ENCODE data around the gene HNRNPR.

The HNRNPR gene

GRCh38 chr1:23366146-23366545, 22.1 kb upstream of the HNRNPR start:
- H3K9ac ChIP-seq: no peak overlapping the region
- no peak overlapping the region for H3K4me2 ChIP-seq
- no peak overlapping the region for H3K27ac ChIP-seq
- TF ChIP-seq CTCF (conservative IDR thresholded peaks at IDR 0.05; ENCODE audit: low read depth, low read length): no peak
- peaks cover 15% of the 10 kb centered on the region for H3K4me1 ChIP-seq (ENCODE audit: low read depth, poor library complexity, severe bottlenecking)
- no peak overlapping the region for H2AFZ ChIP-seq (ENCODE audit: low read depth)
- H3K36me3 ChIP-seq (ENCODE audit: insufficient read depth): no peaks in the 10 kb centered on the region; the same call in 1 of the 2 replicates
- H3K4me3 ChIP-seq (IDR thresholded peaks at IDR 0.05; ENCODE audit: insufficient read depth, low read depth, low read length): no peak overlapping the region
- H3K27me3 ChIP-seq (ENCODE audit: insufficient read depth, low read depth): no peaks in the 10 kb centered on the region
- no peaks in the 10 kb centered on the region for H4K20me1 ChIP-seq (ENCODE audit: insufficient read depth)
- no peaks in the 10 kb centered on the region for H3K79me2 ChIP-seq (ENCODE audit: insufficient read depth, low read depth)

- no peak for TF ChIP-seq CTCF (conservative IDR thresholded peaks at IDR 0.05; ENCODE audit: low read depth, low read length)
- H3K36me3 ChIP-seq (ENCODE audit: insufficient read depth): no peaks in the 10 kb centered on the region; the same call in 1 of the 2 replicates
- no peak overlapping the region for H3K4me2 ChIP-seq
- H3K79me2 ChIP-seq (ENCODE audit: insufficient read depth, low read depth): no peaks in the 10 kb centered on the region
- no peaks in the 10 kb centered on the region for H4K20me1 ChIP-seq (ENCODE audit: insufficient read depth)
- no peak overlapping the region for H3K4me3 ChIP-seq (IDR thresholded peaks at IDR 0.05; ENCODE audit: insufficient read depth, low read depth, low read length)
- no peak overlapping the region for H3K27ac ChIP-seq
- no peaks in the 10 kb centered on the region for H3K27me3 ChIP-seq (ENCODE audit: insufficient read depth, low read depth)
- no peak overlapping the region for H3K9ac ChIP-seq
- H3K4me1 ChIP-seq (ENCODE audit: low read depth, poor library complexity, severe bottlenecking): no peaks in the 10 kb centered on the region
- no peak overlapping the region for H2AFZ ChIP-seq (ENCODE audit: low read depth)
Observed at GRCh38 chr1:23362218-23362713, 18.2 kb upstream of the HNRNPR start.

GRCh38 chr1:23358310-23358875, 14.3 kb upstream of the HNRNPR start:
- Histone ChIP-seq H3K4me3 (IDR thresholded peaks at IDR 0.05; ENCODE audit: insufficient read depth, low read depth, low read length) (no peak overlapping the region), H3K4me1 (ENCODE audit: low read depth, poor library complexity, severe bottlenecking) (no peaks in the 10 kb centered on the region), H3K27ac (no peak overlapping the region), H3K27me3 (ENCODE audit: insufficient read depth, low read depth) (no peaks in the 10 kb centered on the region), H3K4me2 (no peak overlapping the region), H4K20me1 (ENCODE audit: insufficient read depth) (no peaks in the 10 kb centered on the region), H3K9ac (no peak overlapping the region), H3K79me2 (ENCODE audit: insufficient read depth, low read depth) (no peaks in the 10 kb centered on the region), H3K36me3 (ENCODE audit: insufficient read depth) (no peaks in the 10 kb centered on the region; the same call in 1 of the 2 replicates), H2AFZ (ENCODE audit: low read depth) (no peak overlapping the region)
- TF ChIP-seq CTCF (conservative IDR thresholded peaks at IDR 0.05; ENCODE audit: low read depth, low read length): no peak

GRCh38 chr1:23357138-23357908, 13.2 kb upstream of the HNRNPR start:
- Histone ChIP-seq H3K4me2 (no peak overlapping the region), H3K4me1 (ENCODE audit: low read depth, poor library complexity, severe bottlenecking) (no peaks in the 10 kb centered on the region), H3K9ac (no peak overlapping the region), H4K20me1 (ENCODE audit: insufficient read depth) (no peaks in the 10 kb centered on the region), H3K27me3 (ENCODE audit: insufficient read depth, low read depth) (no peaks in the 10 kb centered on the region), H2AFZ (ENCODE audit: low read depth) (no peak overlapping the region), H3K4me3 (IDR thresholded peaks at IDR 0.05; ENCODE audit: insufficient read depth, low read depth, low read length) (no peak overlapping the region), H3K36me3 (ENCODE audit: insufficient read depth) (no peaks in the 10 kb centered on the region; the same call in 1 of the 2 replicates), H3K79me2 (ENCODE audit: insufficient read depth, low read depth) (no peaks in the 10 kb centered on the region), H3K27ac (no peak overlapping the region)
- no peak for TF ChIP-seq CTCF (conservative IDR thresholded peaks at IDR 0.05; ENCODE audit: low read depth, low read length)

All from KMS-11 (cell line).